BE2C (cell line): Measurements from ENCODE around the gene SMAD4.
"Not testable (repeated sequence)": the region's sequence is repeated elsewhere in the genome, so short reads cannot be mapped to it uniquely, and the experiment has no call there.

Experiments used
- DNase-seq: peaks from one replicate; pipeline ENCODE4 v3.0.0-alpha.2; 2020
- H3K27me3 ChIP-seq: fragments of 250-450 bp; sonication (Bioruptor Pico); 2 replicates; pipeline ENCODE4 v1.5.1; 2020; ENCODE audit warnings: mild to moderate bottlenecking
- H3K36me3 ChIP-seq: fragments of 250-450 bp; sonication (Bioruptor Pico); 2 replicates; pipeline ENCODE4 v1.5.1; 2020; ENCODE audit warnings: mild to moderate bottlenecking
- H3K4me1 ChIP-seq: fragments of 250-450 bp; sonication (Bioruptor Pico); 2 replicates; pipeline ENCODE4 v1.5.1; 2020
- H3K4me3 ChIP-seq: 2 replicates; pipeline ENCODE4 v1.5.1; 2011; ENCODE audit warnings: low read depth, low read length
- H3K9me3 ChIP-seq: fragments of 250-450 bp; sonication (Bioruptor Pico); 2 replicates; pipeline ENCODE4 v1.5.1; 2020
- TF ChIP-seq, protein P1 (sequence below): IDR thresholded peaks from 2 replicates; pipeline ENCODE4 v1.5.1; 2012; ENCODE audit warnings: mild to moderate bottlenecking, low read depth, low read length

SMAD4 gene

DNA sequence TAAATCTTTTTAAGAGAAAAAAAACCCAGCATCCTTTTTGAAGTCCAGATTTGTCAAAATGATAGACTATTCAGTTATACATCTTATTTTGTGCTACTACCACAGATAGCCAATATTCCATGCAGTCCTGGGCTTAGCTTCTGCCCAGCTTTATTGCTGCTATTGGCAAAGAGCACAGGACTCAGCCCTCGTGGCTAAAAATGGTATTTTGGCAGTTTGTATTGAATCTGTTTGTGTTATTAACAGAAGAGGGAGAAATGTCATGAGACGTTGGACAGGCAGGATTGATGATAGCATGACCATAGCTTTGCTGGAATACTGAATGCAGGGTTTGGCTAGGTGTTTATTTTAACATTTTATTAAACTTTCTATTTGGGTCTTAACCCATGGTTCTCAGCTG is 42.8 kb upstream of the SMAD4 start:
- DNase-seq = no peak
- no peaks in the 10 kb centered on the region for H3K4me1 ChIP-seq
- no peak overlapping the region for H3K4me3 ChIP-seq
- TF ChIP-seq, protein P1, sequence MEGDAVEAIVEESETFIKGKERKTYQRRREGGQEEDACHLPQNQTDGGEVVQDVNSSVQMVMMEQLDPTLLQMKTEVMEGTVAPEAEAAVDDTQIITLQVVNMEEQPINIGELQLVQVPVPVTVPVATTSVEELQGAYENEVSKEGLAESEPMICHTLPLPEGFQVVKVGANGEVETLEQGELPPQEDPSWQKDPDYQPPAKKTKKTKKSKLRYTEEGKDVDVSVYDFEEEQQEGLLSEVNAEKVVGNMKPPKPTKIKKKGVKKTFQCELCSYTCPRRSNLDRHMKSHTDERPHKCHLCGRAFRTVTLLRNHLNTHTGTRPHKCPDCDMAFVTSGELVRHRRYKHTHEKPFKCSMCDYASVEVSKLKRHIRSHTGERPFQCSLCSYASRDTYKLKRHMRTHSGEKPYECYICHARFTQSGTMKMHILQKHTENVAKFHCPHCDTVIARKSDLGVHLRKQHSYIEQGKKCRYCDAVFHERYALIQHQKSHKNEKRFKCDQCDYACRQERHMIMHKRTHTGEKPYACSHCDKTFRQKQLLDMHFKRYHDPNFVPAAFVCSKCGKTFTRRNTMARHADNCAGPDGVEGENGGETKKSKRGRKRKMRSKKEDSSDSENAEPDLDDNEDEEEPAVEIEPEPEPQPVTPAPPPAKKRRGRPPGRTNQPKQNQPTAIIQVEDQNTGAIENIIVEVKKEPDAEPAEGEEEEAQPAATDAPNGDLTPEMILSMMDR = no peak
- no peaks in the 10 kb centered on the region for H3K9me3 ChIP-seq
- no peaks in the 10 kb centered on the region for H3K27me3 ChIP-seq
- no peaks in the 10 kb centered on the region for H3K36me3 ChIP-seq

DNA sequence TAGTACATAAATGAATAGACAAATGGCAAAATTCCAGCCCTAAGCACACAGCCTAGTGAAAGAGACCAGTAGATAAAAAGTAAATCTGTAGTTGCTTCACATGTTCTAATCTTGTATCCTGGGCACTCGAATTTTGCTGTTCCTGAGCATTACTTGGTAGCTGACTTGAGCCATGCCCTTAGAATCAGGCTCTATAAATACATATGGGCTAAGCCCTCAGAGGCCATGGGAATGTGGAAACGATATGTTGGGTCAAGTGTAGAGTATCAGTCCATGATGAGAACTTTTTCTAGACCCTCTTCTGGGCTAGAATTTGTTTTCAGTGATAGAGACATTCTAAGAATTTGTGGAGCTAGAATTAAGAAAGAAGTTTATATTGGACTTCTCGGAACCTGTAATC is 40.3 kb upstream of the SMAD4 start:
- Histone ChIP-seq H3K9me3 (no peaks in the 10 kb centered on the region), H3K36me3 (no peaks in the 10 kb centered on the region), H3K4me3 (no peak overlapping the region), H3K4me1 (no peaks in the 10 kb centered on the region), H3K27me3 (no peaks in the 10 kb centered on the region)
- TF ChIP-seq, protein P1 = no peak
- no peak for DNase-seq

DNA sequence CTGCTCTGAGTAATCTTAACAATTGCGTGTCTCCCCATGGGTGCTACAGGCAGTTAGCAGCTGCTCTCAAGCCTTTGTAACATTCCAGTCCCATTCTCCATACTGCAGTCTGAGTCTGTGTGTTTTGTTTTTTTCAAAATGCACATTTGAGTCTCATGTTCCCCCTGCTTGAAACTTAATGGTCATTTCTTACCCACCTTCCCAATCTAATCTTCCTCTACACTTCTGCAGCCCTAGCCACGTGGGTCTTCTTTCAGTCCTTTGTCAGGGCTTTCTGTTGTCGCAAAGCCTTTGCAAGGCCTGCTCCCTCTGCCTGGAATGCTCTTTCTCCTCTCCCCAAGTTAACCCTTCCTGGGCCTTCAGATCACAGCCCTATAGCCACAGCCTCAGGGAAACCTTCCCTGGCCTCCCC is 37.7 kb upstream of the SMAD4 start:
- Histone ChIP-seq H3K9me3 (no peaks in the 10 kb centered on the region), H3K4me1 (no peaks in the 10 kb centered on the region), H3K4me3 (no peak overlapping the region), H3K36me3 (no peaks in the 10 kb centered on the region), H3K27me3 (no peaks in the 10 kb centered on the region)
- TF ChIP-seq, protein P1 = no peak
- no peak for DNase-seq

DNA sequence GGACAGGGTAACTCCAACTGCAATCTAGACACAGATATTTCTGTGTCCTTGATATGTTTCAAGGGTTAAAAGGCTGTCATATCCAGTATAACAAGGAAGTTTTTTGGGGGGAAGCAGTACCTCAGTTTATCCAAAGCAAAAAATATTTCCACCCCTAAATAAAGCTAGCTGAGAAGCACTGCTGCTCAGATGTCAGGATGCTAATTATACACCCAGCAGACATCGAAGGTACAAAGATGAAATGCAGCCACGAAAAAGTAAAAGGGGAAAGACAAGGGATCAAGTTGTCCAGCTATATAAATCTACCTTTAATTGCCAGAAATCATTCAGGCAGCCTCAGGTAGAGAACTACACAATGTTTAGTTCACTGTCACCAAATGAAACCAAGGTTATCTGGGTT is 36.0 kb upstream of the SMAD4 start:
- H3K9me3 ChIP-seq = no peaks in the 10 kb centered on the region
- DNase-seq = no peak
- no peaks in the 10 kb centered on the region for H3K4me1 ChIP-seq
- H3K27me3 ChIP-seq = no peaks in the 10 kb centered on the region
- H3K36me3 ChIP-seq = no peaks in the 10 kb centered on the region
- TF ChIP-seq, protein P1 = no peak
- no peak overlapping the region for H3K4me3 ChIP-seq

DNA sequence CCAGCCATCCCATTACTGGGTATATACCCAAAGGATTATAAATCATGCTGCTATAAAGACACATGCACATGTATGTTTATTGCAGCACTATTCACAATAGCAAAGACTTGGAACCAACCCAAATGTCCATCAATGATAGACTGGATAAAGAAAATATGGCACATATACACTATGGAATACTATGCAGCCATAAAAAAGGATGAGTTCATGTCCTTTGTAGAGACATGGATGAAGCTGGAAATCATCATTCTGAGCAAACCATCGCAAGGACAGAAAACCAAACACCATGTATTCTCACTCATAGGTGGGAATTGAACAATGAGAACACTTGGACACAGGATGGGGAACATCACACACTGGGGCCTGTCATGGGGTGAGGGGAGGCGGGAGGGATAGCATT is 26.8 kb upstream of the SMAD4 start:
- H3K9me3 ChIP-seq, H3K27me3 ChIP-seq, DNase-seq, H3K36me3 ChIP-seq, H3K4me1 ChIP-seq, H3K4me3 ChIP-seq: not testable (repeated sequence)

DNA sequence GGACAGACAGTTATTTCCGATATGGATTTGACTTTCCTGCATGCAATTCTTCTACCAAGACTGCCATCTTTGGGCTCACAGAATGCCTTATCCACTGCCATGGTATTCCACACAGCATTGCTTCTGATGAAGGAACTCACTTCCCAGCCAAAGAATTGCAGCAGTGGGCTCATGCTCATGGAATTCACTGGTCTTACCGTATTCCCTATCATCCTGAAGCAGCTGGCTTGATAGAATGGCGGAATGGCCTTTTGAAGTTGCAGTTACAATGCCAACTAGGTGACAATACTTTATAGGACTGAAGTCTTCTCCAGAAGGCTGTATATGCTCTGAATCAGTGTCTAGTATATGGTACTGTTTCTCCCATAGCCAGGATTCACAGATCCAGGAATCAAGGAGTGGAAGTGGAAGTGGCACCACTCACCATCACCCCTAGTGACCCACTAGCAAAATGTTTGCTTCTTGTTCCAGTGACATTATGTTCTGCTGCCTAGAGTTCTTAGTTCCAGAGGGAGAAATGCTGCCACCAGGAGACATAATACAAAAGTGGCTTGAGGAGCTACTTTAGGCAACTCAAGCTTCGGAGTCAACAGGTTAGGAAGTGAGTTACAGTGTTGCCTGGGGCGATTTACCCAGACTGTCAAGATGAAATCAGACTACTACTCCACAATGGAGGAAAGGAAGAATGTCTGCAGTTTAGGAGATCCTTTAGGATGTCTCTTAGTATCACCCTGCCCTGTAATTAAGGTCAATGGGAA is 23.8 kb upstream of the SMAD4 start:
- Histone ChIP-seq H3K4me1 (no peaks in the 10 kb centered on the region), H3K27me3 (no peaks in the 10 kb centered on the region), H3K36me3 (no peaks in the 10 kb centered on the region), H3K9me3 (no peaks in the 10 kb centered on the region), H3K4me3 (no peak overlapping the region)
- DNase-seq = no peak
- TF ChIP-seq, protein P1 = no peak
